Hepatocyte (in vitro differentiated cells): Measurements from ENCODE around the gene C1orf21. TPM values are rescaled to one million over a fixed set of nuclear protein-coding genes. Genes with fewer than 3 reads are reported as not detected.

Experiments
- DNase-seq: peaks from one replicate; pipeline ENCODE4 v3.0.0-alpha.2; 2016; ENCODE audit warnings: low spot score
- H2AFZ ChIP-seq: fragments of 200-600 bp; sonication (generic); 2 replicates; pipeline ENCODE4 v1.6.0; 2016; ENCODE audit warnings: antibody characterized with exemption, mild to moderate bottlenecking
- H3K27ac ChIP-seq: fragments of 200-600 bp; sonication (generic); 2 replicates; pipeline ENCODE4 v1.5.1; 2016; ENCODE audit warnings: mild to moderate bottlenecking
- H3K27me3 ChIP-seq: fragments of 200-600 bp; sonication (generic); 2 replicates; pipeline ENCODE4 v1.6.1; 2016
- H3K36me3 ChIP-seq: fragments of 200-600 bp; sonication (generic); replicated peaks from 2 replicates; pipeline ENCODE4 v1.5.1; 2016; ENCODE audit warnings: low read depth; ENCODE audit not compliant: insufficient read depth
- H3K4me1 ChIP-seq: fragments of 200-600 bp; sonication (generic); 2 replicates; pipeline ENCODE4 v1.5.1; 2016; ENCODE audit warnings: mild to moderate bottlenecking, moderate library complexity; ENCODE audit not compliant: insufficient read depth
- H3K4me2 ChIP-seq: fragments of 200-600 bp; sonication (generic); 2 replicates; pipeline ENCODE4 v1.6.0; 2016
- H3K4me3 ChIP-seq: fragments of 200-600 bp; sonication (generic); 2 replicates; pipeline ENCODE4 v1.5.1; 2016; ENCODE audit warnings: mild to moderate bottlenecking
- H3K79me2 ChIP-seq: fragments of 200-600 bp; sonication (generic); 2 replicates; pipeline ENCODE4 v1.6.0; 2017; ENCODE audit warnings: mild to moderate bottlenecking
- H3K9me2 ChIP-seq: fragments of 200-600 bp; sonication (generic); replicated peaks from 2 replicates; pipeline ENCODE4 v1.6.0; 2017; ENCODE audit warnings: mild to moderate bottlenecking; ENCODE audit not compliant: insufficient read depth
- H3K9me3 ChIP-seq: fragments of 200-600 bp; sonication (generic); 2 replicates; pipeline ENCODE4 v1.5.1; 2016; ENCODE audit warnings: low read depth, mild to moderate bottlenecking
- H4K20me1 ChIP-seq: fragments of 200-600 bp; sonication (generic); 2 replicates; pipeline ENCODE4 v1.6.0; 2016; ENCODE audit warnings: mild to moderate bottlenecking; ENCODE audit not compliant: insufficient read depth, poor library complexity, severe bottlenecking
- EZH2 ChIP-seq: fragments of 200-600 bp; sonication (generic); IDR thresholded peaks from 2 replicates; pipeline ENCODE4 v1.6.1; 2016; ENCODE audit warnings: antibody characterized with exemption, mild to moderate bottlenecking, borderline replicate concordance
- EZH2phosphoT487 ChIP-seq: fragments of 200-600 bp; sonication (generic); IDR thresholded peaks from one replicate; pipeline ENCODE4 v1.6.1; 2018; ENCODE audit warnings: antibody characterized with exemption, mild to moderate bottlenecking, low read depth, moderate library complexity; ENCODE audit not compliant: unreplicated experiment, severe bottlenecking
- WGBS: methylation state at CpG from one replicate; pipeline ENCODE4 v1.1.6; 2016; ENCODE audit warnings: low lambda C conversion rate; ENCODE audit errors: missing lambda C conversion rate; 5-methylcytosine and 5-hydroxymethylcytosine counted together
- polyA plus RNA-seq: library from polyadenylated mRNA; unstranded; fragments of >200 nt; fragmentation: Nextera tagmentation; extraction: Ambion mirVana; gene quantifications from 2 replicates; pipeline ENCODE4 v1.2.1, GENCODE V29; 2016
- total RNA-seq: library from RNA; depleted of rRNA; stranded (reverse); fragments of >200 nt; gene quantifications from 2 replicates; pipeline ENCODE4 v1.2.3, GENCODE V29; 2014
- TF ChIP-seq, protein P1 (sequence below): fragments of 200-600 bp; sonication (generic); IDR thresholded peaks from 2 replicates; pipeline ENCODE4 v1.5.1; 2016; ENCODE audit warnings: antibody characterized with exemption, mild to moderate bottlenecking; ENCODE audit not compliant: poor library complexity

C1orf21 gene
- total and polyA plus RNA-seq, 2 experiments from 2014 or later, result 26.9 to 37.9 TPM

DNA sequence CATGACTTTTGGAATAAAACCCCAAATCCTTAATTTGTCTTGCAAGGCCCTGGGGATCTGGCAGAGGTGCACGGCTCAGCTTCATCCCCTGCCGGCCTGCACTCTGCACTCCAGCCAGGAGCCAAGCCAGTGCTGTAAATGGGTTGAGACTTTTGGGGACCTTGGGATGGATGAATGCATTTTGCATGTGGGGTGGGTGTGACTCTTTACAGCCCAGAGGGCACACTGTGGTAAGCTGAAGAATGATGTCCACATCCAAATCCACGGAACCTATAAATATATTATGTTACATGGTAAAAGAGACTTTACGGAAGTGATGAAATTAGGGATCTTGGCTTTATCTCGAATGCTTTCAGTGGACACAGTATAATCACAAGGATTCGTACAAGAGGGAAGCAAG lies 190.0 kb downstream of the C1orf21 start:
- WGBS, result 69% methylated on average over 6 of the region's 6 CpGs
- H4K20me1 ChIP-seq, result no peaks in the 10 kb centered on the region
- no peaks in the 10 kb centered on the region for H3K79me2 ChIP-seq
- no peaks in the 10 kb centered on the region for H3K9me3 ChIP-seq
- no peaks in the 10 kb centered on the region for H3K36me3 ChIP-seq
- no peaks in the 10 kb centered on the region for H3K27me3 ChIP-seq
- H3K27ac ChIP-seq, result no peak overlapping the region
- TF ChIP-seq EZH2phosphoT487 (no peak), EZH2 (no peak)
- TF ChIP-seq, protein P1, sequence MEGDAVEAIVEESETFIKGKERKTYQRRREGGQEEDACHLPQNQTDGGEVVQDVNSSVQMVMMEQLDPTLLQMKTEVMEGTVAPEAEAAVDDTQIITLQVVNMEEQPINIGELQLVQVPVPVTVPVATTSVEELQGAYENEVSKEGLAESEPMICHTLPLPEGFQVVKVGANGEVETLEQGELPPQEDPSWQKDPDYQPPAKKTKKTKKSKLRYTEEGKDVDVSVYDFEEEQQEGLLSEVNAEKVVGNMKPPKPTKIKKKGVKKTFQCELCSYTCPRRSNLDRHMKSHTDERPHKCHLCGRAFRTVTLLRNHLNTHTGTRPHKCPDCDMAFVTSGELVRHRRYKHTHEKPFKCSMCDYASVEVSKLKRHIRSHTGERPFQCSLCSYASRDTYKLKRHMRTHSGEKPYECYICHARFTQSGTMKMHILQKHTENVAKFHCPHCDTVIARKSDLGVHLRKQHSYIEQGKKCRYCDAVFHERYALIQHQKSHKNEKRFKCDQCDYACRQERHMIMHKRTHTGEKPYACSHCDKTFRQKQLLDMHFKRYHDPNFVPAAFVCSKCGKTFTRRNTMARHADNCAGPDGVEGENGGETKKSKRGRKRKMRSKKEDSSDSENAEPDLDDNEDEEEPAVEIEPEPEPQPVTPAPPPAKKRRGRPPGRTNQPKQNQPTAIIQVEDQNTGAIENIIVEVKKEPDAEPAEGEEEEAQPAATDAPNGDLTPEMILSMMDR, result no peak
- H3K4me2 ChIP-seq, result no peak overlapping the region
- DNase-seq, result no peak
- H3K9me2 ChIP-seq, result no peaks in the 10 kb centered on the region
- H3K4me3 ChIP-seq, result no peak overlapping the region
- H2AFZ ChIP-seq, result no peak overlapping the region
- H3K4me1 ChIP-seq, result no peaks in the 10 kb centered on the region

- no peak for DNase-seq
- Histone ChIP-seq H3K4me3 (no peak overlapping the region), H4K20me1 (no peaks in the 10 kb centered on the region), H3K9me2 (no peaks in the 10 kb centered on the region), H3K27me3 (no peaks in the 10 kb centered on the region), H3K36me3 (no peaks in the 10 kb centered on the region), H3K27ac (no peak overlapping the region), H3K4me1 (no peaks in the 10 kb centered on the region), H2AFZ (no peak overlapping the region), H3K4me2 (no peak overlapping the region), H3K79me2 (no peaks in the 10 kb centered on the region), H3K9me3 (no peaks in the 10 kb centered on the region)
- no peak for TF ChIP-seq EZH2
- no peak for TF ChIP-seq EZH2phosphoT487
- TF ChIP-seq, protein P1, result no peak
- WGBS, result 92% methylated on average over 6 of the region's 6 CpGs
Observed at GRCh38 chr1:184577319-184577718, 190.5 kb downstream of the C1orf21 start.

DNA sequence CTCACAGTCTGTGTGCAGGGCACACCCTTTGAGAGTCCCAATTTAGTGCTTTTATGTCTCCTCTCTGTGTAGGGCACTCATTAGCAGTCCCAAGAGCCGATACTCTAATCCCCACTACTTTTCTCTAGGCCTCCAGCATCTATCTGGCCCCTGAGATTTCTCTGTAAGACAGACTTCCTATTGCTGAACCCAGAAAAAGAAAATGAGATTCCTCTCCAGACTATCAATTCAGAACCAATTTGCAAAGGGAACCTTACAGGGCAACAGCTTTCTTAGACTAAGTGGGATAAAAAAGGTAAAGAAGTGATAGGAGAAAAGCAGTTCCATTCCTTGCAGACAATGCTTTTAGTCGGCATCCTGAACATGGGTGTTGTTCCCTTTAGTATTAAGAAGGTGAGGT lies 195.6 kb downstream of the C1orf21 start:
- Histone ChIP-seq H3K4me3 (no peak overlapping the region), H3K27ac (no peak overlapping the region), H2AFZ (no peak overlapping the region), H4K20me1 (no peaks in the 10 kb centered on the region), H3K9me3 (no peaks in the 10 kb centered on the region), H3K79me2 (peaks cover 3% of the 10 kb centered on the region), H3K27me3 (no peaks in the 10 kb centered on the region), H3K9me2 (no peaks in the 10 kb centered on the region), H3K4me1 (no peaks in the 10 kb centered on the region), H3K4me2 (no peak overlapping the region), H3K36me3 (no peaks in the 10 kb centered on the region)
- 51% methylated on average over 2 of the region's 2 CpGs for WGBS
- TF ChIP-seq, protein P1, result no peak
- DNase-seq, result no peak

DNA sequence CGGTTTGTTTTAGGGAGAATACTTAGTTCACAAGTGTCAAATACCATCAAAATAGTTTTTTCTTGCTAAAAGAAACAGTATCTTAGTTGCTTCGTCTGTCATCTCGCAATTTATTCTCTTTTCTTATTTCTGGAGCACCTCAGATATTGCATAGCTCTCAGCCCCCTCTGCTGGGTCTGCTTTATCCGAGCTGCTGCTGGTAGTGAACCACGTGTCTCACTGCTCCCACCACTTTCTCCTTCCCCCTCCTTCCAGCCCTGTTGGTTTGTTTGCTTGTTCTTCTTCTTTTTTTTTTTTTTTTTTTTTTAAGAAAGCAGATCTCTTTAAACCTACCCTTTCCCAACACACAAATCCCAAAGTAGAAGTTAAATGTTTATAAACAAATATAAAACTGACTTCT lies 197.0 kb downstream of the C1orf21 start:
- H3K27me3 ChIP-seq, result no peaks in the 10 kb centered on the region
- no peak overlapping the region for H2AFZ ChIP-seq
- no peak for DNase-seq
- no peaks in the 10 kb centered on the region for H3K9me3 ChIP-seq
- peaks cover 13% of the 10 kb centered on the region for H3K79me2 ChIP-seq
- no peaks in the 10 kb centered on the region for H3K9me2 ChIP-seq
- WGBS, result 44% methylated on average over 5 of the region's 5 CpGs
- H3K4me2 ChIP-seq, result no peak overlapping the region
- H4K20me1 ChIP-seq, result no peaks in the 10 kb centered on the region
- no peak for TF ChIP-seq EZH2
- TF ChIP-seq, protein P1, result no peak
- TF ChIP-seq EZH2phosphoT487, result no peak
- H3K4me1 ChIP-seq, result no peaks in the 10 kb centered on the region
- no peak overlapping the region for H3K27ac ChIP-seq
- H3K4me3 ChIP-seq, result no peak overlapping the region
- H3K36me3 ChIP-seq, result no peaks in the 10 kb centered on the region
